Measurements from ENCODE around the gene RPS2.

- no peak for TF ChIP-seq POLR2A (IDR thresholded peaks at IDR 0.05; ENCODE audit: control extremely low read depth in 1 of 2, low read depth in 2 of 2, low read length in 2 of 2)
- TF ChIP-seq CTCF (IDR thresholded peaks at IDR 0.05; ENCODE audit: control extremely low read depth in 1 of 3, insufficient read depth in 1 of 3, low read depth in 1 of 3, low read length in 3 of 3): no peak
Measured at GRCh38 chr16:2004795-2005517, 40.3 kb upstream of the RPS2 start.

Data from H1 (cell line).